Measurements from ENCODE around the gene PRKCZ.

DNA sequence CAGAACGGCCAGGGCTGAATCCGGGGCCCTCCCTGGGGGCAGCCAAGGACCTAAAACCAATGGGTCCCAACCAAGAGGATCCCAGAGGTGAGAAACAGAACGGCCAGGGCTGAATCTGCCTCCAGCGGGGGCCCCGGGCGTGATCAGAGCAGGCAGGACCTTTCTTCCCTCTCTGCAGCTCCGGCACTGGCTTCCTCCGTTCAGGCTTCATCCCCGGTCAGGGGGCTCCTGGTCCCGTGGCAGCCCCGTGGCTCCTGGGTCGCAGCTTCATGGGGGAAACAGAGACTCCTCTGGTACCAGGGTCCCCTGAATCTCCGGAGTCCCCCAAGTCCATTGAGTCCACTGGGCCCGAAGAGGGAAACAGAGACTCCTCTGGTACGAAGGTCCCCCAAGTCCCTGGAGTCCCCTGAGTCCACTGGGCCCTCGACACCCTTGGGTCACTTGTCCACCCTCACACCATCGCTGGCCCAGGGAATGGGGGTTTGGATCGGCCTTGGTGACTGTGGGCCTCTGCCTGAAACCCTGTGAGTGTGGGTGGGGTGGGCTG lies 60.1 kb downstream of the PRKCZ start:
- TF ChIP-seq, protein P1, sequence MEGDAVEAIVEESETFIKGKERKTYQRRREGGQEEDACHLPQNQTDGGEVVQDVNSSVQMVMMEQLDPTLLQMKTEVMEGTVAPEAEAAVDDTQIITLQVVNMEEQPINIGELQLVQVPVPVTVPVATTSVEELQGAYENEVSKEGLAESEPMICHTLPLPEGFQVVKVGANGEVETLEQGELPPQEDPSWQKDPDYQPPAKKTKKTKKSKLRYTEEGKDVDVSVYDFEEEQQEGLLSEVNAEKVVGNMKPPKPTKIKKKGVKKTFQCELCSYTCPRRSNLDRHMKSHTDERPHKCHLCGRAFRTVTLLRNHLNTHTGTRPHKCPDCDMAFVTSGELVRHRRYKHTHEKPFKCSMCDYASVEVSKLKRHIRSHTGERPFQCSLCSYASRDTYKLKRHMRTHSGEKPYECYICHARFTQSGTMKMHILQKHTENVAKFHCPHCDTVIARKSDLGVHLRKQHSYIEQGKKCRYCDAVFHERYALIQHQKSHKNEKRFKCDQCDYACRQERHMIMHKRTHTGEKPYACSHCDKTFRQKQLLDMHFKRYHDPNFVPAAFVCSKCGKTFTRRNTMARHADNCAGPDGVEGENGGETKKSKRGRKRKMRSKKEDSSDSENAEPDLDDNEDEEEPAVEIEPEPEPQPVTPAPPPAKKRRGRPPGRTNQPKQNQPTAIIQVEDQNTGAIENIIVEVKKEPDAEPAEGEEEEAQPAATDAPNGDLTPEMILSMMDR (IDR thresholded peaks at IDR 0.05; ENCODE audit: low read depth, low read length) = no peak
- TF ChIP-seq POLR2A (IDR thresholded peaks at IDR 0.05; ENCODE audit: extremely low read depth, insufficient read length) = no peak
- TF ChIP-seq, protein P2, sequence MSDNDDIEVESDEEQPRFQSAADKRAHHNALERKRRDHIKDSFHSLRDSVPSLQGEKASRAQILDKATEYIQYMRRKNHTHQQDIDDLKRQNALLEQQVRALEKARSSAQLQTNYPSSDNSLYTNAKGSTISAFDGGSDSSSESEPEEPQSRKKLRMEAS (IDR thresholded peaks at IDR 0.05; ENCODE audit: low read depth, low read length) = no peak

All from NB4 (cell line).